CD4-positive, alpha-beta T cell (primary cell): Measurements from ENCODE around the gene RIMS1. TPM values are rescaled to one million over a fixed set of nuclear protein-coding genes. Genes with fewer than 3 reads are reported as not detected.

Experiments
- ATAC-seq: fragments of 200-7000 bp; cut with Tn5 transposase; one replicate; pipeline ENCODE4 v1.10.0; 2022; ENCODE audit warnings: mild to moderate bottlenecking; ENCODE audit not compliant: poor library complexity
- CTCF ChIA-PET: fragments of 350-600 bp; sonication (Branson Sonifier 250); formaldehyde crosslinking; loops from one replicate; lab custom pipeline; 2021; ENCODE audit warnings: antibody characterized with exemption, inconsistent platforms; lab: Charles Lee
- POLR2A ChIA-PET: fragments of 350-600 bp; sonication (Branson Sonifier 250); formaldehyde crosslinking; loops from one replicate; lab custom pipeline; 2021; ENCODE audit warnings: antibody characterized with exemption, inconsistent platforms; lab: Charles Lee
- DNase-seq, 14 experiments: peaks; one replicate each; pipeline ENCODE4 v3.0.0-alpha.2; 2013 to 2020; ENCODE audit warnings: mixed read lengths in 2 of 14
- H3K27ac ChIP-seq, 2 donors: one replicate each; pipeline versions ENCODE4 v1.5.1 to v1.7.0; 2013; ENCODE audit warnings: low read length in 2 of 2, low read depth in 1 of 2, mild to moderate bottlenecking in 1 of 2
- H3K27me3 ChIP-seq, 2 experiments: 1 replicate in 1 of 2; 2 replicates in 1 of 2; pipeline versions ENCODE4 v1.6.1 to v1.7.0; 2013; ENCODE audit warnings: low read length in 2 of 2, control low read depth in 1 of 2, mild to moderate bottlenecking in 1 of 2, moderate library complexity in 1 of 2; ENCODE audit not compliant: insufficient read depth in 2 of 2, control insufficient read depth in 1 of 2
- H3K36me3 ChIP-seq: one replicate; pipeline ENCODE4 v1.6.1; 2013; ENCODE audit warnings: low read length, control low read depth; ENCODE audit not compliant: insufficient read depth
- H3K4me1 ChIP-seq: one replicate; pipeline ENCODE4 v1.6.1; 2013; ENCODE audit warnings: low read length, control low read depth; ENCODE audit not compliant: insufficient read depth
- H3K4me3 ChIP-seq: one replicate; pipeline ENCODE4 v1.5.1; 2013; ENCODE audit warnings: mild to moderate bottlenecking, low read length, moderate library complexity
- H3K9me3 ChIP-seq, 2 experiments: 1 replicate in 1 of 2; 2 replicates in 1 of 2; pipeline versions ENCODE4 v1.6.1 to v1.7.0; 2013; ENCODE audit warnings: low read length in 2 of 2, mild to moderate bottlenecking in 2 of 2, control low read depth in 1 of 2, moderate library complexity in 1 of 2; ENCODE audit not compliant: control insufficient read depth in 1 of 2, insufficient read depth in 1 of 2
- H3K27ac Mint-ChIP-seq: one replicate; pipeline ENCODE4 v1.8.0; 2020; ENCODE audit warnings: mixed read lengths
- H3K27me3 Mint-ChIP-seq: one replicate; pipeline ENCODE4 v1.8.0; 2021; ENCODE audit warnings: mixed read lengths
- H3K36me3 Mint-ChIP-seq: one replicate; pipeline ENCODE4 v1.8.0; 2021; ENCODE audit warnings: low read depth, mixed read lengths
- H3K4me1 Mint-ChIP-seq: one replicate; pipeline ENCODE4 v1.8.0; 2021; ENCODE audit warnings: low read depth, mixed read lengths
- H3K4me3 Mint-ChIP-seq: one replicate; pipeline ENCODE4 v1.8.0; 2020; ENCODE audit warnings: mild to moderate bottlenecking, mixed read lengths
- H3K9me3 Mint-ChIP-seq: one replicate; pipeline ENCODE4 v1.8.0; 2020; ENCODE audit warnings: mixed read lengths
- CTCF ChIP-seq: fragments of 200-600 bp; IDR thresholded peaks from one replicate; pipeline ENCODE4 v1.8.0; 2022; ENCODE audit warnings: antibody characterized with exemption, mild to moderate bottlenecking
- intact Hi-C, 2 experiments: fragments of 100-400 bp; cut with DNase I in 1 of 2; cut with micrococcal nuclease in 1 of 2; formaldehyde crosslinking; loops; one replicate each; pipeline versions ENCODE4 v1.15.1 to v1.9.0; 2023 to 2025; cut with DNase I, micrococcal nuclease
- total RNA-seq, 174 experiments: library from RNA in 2 of 174; stranded (reverse) in 2 of 174; gene quantifications; one replicate each; pipeline ENCODE4 v1.2.3 and lab custom pipeline; 2021 to 2026

The RIMS1 gene
- total RNA-seq, 2 experiments from 2014 or later, result not detected

- ChIA-PET POLR2A (no interaction called here), CTCF (no interaction called here)
- Mint-ChIP-seq H3K27me3 (peaks cover 10% of the 10 kb centered on the region), H3K4me3 (no peak overlapping the region), H3K36me3 (no peaks in the 10 kb centered on the region), H3K27ac (no peak overlapping the region), H3K9me3 (no peaks in the 10 kb centered on the region), H3K4me1 (no peaks in the 10 kb centered on the region)
- Histone ChIP-seq H3K9me3 (no peaks in the 10 kb centered on the region), H3K27ac (no peak overlapping the region), H3K27me3 (peaks cover 0 to 3% of the 10 kb centered on the region in 2 experiments), H3K4me1 (no peaks in the 10 kb centered on the region), H3K36me3 (no peaks in the 10 kb centered on the region), H3K4me3 (no peak overlapping the region)
- ATAC-seq (no peak), DNase-seq (no peak)
- intact Hi-C loops, result loop anchor here (10.0 kb wide), 2 partner anchors 198 to 208 kb away; partner anchors contain the start of gene KCNQ5 (in 1 of the 2)
- no peak for TF ChIP-seq CTCF
These were observed 530.6 kb downstream of the RIMS1 start for GRCh38 chr6:72416744-72417465.

GRCh38 chr6:72417759-72418158 is 531.4 kb downstream of the RIMS1 start:
- Histone ChIP-seq H3K27me3 (peaks cover 0 to 3% of the 10 kb centered on the region in 2 experiments), H3K4me3 (no peak overlapping the region), H3K36me3 (no peaks in the 10 kb centered on the region), H3K27ac (no peak overlapping the region), H3K4me1 (no peaks in the 10 kb centered on the region), H3K9me3 (no peaks in the 10 kb centered on the region)
- ATAC-seq, result no peak
- no peaks in the 10 kb centered on the region for H3K9me3 Mint-ChIP-seq
- no peaks in the 10 kb centered on the region for H3K36me3 Mint-ChIP-seq
- no peak for TF ChIP-seq CTCF
- no peak overlapping the region for H3K27ac Mint-ChIP-seq
- H3K27me3 Mint-ChIP-seq, result peaks cover 5% of the 10 kb centered on the region
- POLR2A ChIA-PET, result no interaction called here
- intact Hi-C loops, result loop anchor here (10.0 kb wide), 2 partner anchors 197 to 207 kb away; partner anchors contain the start of gene KCNQ5 (in 1 of the 2)
- no peak for DNase-seq
- CTCF ChIA-PET, result no interaction called here
- no peak overlapping the region for H3K4me3 Mint-ChIP-seq
- no peaks in the 10 kb centered on the region for H3K4me1 Mint-ChIP-seq

- POLR2A ChIA-PET, result no interaction called here
- no peaks in the 10 kb centered on the region for H3K4me1 ChIP-seq
- intact Hi-C loops, result loop anchor here (10.0 kb wide), 2 partner anchors 196 to 206 kb away; partner anchors contain the start of gene KCNQ5 (in 1 of the 2)
- H3K27me3 Mint-ChIP-seq, result peaks cover 5% of the 10 kb centered on the region
- TF ChIP-seq CTCF, result no peak
- H3K36me3 ChIP-seq, result no peaks in the 10 kb centered on the region
- peaks cover 0 to 3% of the 10 kb centered on the region in 2 experiments for H3K27me3 ChIP-seq
- H3K9me3 ChIP-seq, result no peaks in the 10 kb centered on the region
- no peak for ATAC-seq
- H3K27ac Mint-ChIP-seq, result no peak overlapping the region
- CTCF ChIA-PET, result no interaction called here
- H3K36me3 Mint-ChIP-seq, result no peaks in the 10 kb centered on the region
- no peak overlapping the region for H3K27ac ChIP-seq
- no peaks in the 10 kb centered on the region for H3K4me1 Mint-ChIP-seq
- no peak for DNase-seq
- H3K9me3 Mint-ChIP-seq, result no peaks in the 10 kb centered on the region
- no peak overlapping the region for H3K4me3 ChIP-seq
- no peak overlapping the region for H3K4me3 Mint-ChIP-seq
These were observed 532.1 kb downstream of the RIMS1 start for GRCh38 chr6:72418495-72418894.
